Stimulated activated CD4-positive, alpha-beta T cell treated with anti-CD3 and anti-CD28 coated beads, Interleukin-1b, Interleukin-23, amount 100 ng/mL, for 1 hour (primary cell): ENCODE data around the gene ADGRG6.

Source experiments
- DNase-seq, 2 donors: peaks; one replicate each; pipeline ENCODE4 v3.0.0-alpha.2; 2020; ENCODE audit warnings: low read depth in 2 of 2

ADGRG6 gene

GRCh38 chr6:142290851-142291250, 11.0 kb upstream of the ADGRG6 start:
- DNase-seq, result no peak

GRCh38 chr6:142291512-142291911, 10.3 kb upstream of the ADGRG6 start:
- no peak for DNase-seq

- DNase-seq, result no peak
Measured at GRCh38 chr6:142292166-142292924, 9.5 kb upstream of the ADGRG6 start.

- no peak for DNase-seq
Measured at GRCh38 chr6:142293121-142293520, 8.7 kb upstream of the ADGRG6 start.

- no peak for DNase-seq
Measured at GRCh38 chr6:142294679-142295078, 7.1 kb upstream of the ADGRG6 start.

- DNase-seq, result no peak
Measured at GRCh38 chr6:142296975-142297604, 4.7 kb upstream of the ADGRG6 start.

- no peak for DNase-seq
Measured at GRCh38 chr6:142297605-142297995, 4.2 kb upstream of the ADGRG6 start.

- no peak for DNase-seq
Measured at GRCh38 chr6:142297996-142298753, 3.6 kb upstream of the ADGRG6 start.

- no peak for DNase-seq
Measured at GRCh38 chr6:142300302-142300701, 1.5 kb upstream of the ADGRG6 start.

GRCh38 chr6:142300758-142301650, 803 bp upstream of the ADGRG6 start:
- no peak for DNase-seq

GRCh38 chr6:142302421-142303175, 791 bp downstream of the ADGRG6 start:
- no peak for DNase-seq

GRCh38 chr6:142303176-142303533, 1.3 kb downstream of the ADGRG6 start:
- DNase-seq, result no peak

GRCh38 chr6:142304241-142304640, 2.4 kb downstream of the ADGRG6 start:
- no peak for DNase-seq

GRCh38 chr6:142306736-142307135, 4.9 kb downstream of the ADGRG6 start:
- no peak for DNase-seq

- DNase-seq, result no peak
Measured at GRCh38 chr6:142307963-142308748, 6.3 kb downstream of the ADGRG6 start.

- no peak for DNase-seq
Measured at GRCh38 chr6:142309426-142309825, 7.6 kb downstream of the ADGRG6 start.

- DNase-seq, result no peak
Measured at GRCh38 chr6:142313284-142313683, 11.5 kb downstream of the ADGRG6 start.

GRCh38 chr6:142316791-142317368, 15.1 kb downstream of the ADGRG6 start:
- DNase-seq, result no peak

GRCh38 chr6:142318714-142319113, 16.9 kb downstream of the ADGRG6 start:
- no peak for DNase-seq

GRCh38 chr6:142320366-142320765, 18.6 kb downstream of the ADGRG6 start:
- no peak for DNase-seq
